DND-41 (cell line): ENCODE data around the gene LRPPRC.
"Not testable (repeated sequence)": the region's sequence is repeated elsewhere in the genome, so short reads cannot be mapped to it uniquely, and the experiment has no call there.

Experiments used
- EZH2 ChIP-seq: IDR thresholded peaks from 3 replicates; pipeline ENCODE4 v1.6.1; 2012; ENCODE audit warnings: borderline replicate concordance, low read depth, mild to moderate bottlenecking, moderate library complexity, low read length, inconsistent platforms; ENCODE audit not compliant: severe bottlenecking
- TF ChIP-seq, protein P1 (sequence below): IDR thresholded peaks from 2 replicates; pipeline ENCODE4 v1.5.1; 2012; ENCODE audit warnings: borderline replicate concordance, low read length, moderate library complexity, mild to moderate bottlenecking; ENCODE audit not compliant: poor library complexity, severe bottlenecking; ENCODE audit errors: extremely low read depth

GRCh38 chr2:44013205-44013604 is 17.4 kb upstream of the LRPPRC start:
- TF ChIP-seq, protein P1, sequence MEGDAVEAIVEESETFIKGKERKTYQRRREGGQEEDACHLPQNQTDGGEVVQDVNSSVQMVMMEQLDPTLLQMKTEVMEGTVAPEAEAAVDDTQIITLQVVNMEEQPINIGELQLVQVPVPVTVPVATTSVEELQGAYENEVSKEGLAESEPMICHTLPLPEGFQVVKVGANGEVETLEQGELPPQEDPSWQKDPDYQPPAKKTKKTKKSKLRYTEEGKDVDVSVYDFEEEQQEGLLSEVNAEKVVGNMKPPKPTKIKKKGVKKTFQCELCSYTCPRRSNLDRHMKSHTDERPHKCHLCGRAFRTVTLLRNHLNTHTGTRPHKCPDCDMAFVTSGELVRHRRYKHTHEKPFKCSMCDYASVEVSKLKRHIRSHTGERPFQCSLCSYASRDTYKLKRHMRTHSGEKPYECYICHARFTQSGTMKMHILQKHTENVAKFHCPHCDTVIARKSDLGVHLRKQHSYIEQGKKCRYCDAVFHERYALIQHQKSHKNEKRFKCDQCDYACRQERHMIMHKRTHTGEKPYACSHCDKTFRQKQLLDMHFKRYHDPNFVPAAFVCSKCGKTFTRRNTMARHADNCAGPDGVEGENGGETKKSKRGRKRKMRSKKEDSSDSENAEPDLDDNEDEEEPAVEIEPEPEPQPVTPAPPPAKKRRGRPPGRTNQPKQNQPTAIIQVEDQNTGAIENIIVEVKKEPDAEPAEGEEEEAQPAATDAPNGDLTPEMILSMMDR, result not testable (repeated sequence)
- TF ChIP-seq EZH2, result not testable (repeated sequence)
